ENCODE measurements around the gene PYGB.
A peak's percentile ranks its signal among the peaks of the same experiment; 100 is the strongest.
"Not testable (repeated sequence)": the region's sequence is repeated elsewhere in the genome, so short reads cannot be mapped to it uniquely, and the experiment has no call there.

PYGB gene

DNA sequence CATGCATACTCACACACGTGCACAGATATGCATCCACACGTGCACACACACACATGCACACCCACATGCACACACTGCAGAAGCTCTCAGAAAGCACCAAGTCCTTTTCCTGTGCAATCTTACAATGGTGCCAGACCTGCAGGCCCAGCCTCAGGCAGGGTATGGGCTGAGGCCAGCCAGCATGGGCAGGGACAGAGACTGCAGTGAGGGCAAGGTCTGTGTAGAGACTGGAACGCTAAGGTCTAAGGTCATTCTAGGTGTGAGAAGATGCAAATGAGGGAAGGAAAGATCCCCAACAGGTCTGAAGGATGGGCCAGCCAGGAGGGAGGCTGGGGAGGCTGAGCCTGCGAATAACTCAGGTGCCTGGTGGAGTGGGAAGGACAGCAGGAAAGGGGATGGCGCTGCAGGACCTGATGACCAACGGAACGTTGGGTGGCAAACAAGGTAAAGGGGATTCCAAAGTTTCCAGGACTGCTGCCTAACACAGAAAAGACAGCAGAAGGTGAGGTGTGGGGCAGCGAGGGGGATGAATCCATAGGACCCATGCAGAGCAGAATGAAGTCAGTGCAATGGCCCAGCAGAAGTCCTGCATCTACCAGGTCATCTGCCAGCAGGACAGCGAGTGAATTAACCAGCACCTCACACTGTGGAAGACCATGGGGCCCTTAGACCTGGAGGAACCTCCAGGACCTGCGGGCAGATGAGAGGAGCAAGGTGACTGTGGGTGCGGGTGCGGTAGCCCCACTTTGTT is 75.8 kb downstream of the PYGB start:
- Mint-ChIP-seq H3K4me1 (peaks cover 11% of the 10 kb centered on the region), H3K9me3 (no peaks in the 10 kb centered on the region), H3K4me3 (no peak overlapping the region), H3K27ac (no peak overlapping the region), H3K27me3 (no peaks in the 10 kb centered on the region), H3K36me3 (peaks cover 9% of the 10 kb centered on the region)
- no peak for DNase-seq
- CTCF ChIA-PET, result no interaction called here

- H3K36me3 Mint-ChIP-seq, result peaks cover 11% of the 10 kb centered on the region
- no peaks in the 10 kb centered on the region for H3K27me3 Mint-ChIP-seq
- H3K4me1 Mint-ChIP-seq, result peaks cover 13% of the 10 kb centered on the region
- H3K9me3 Mint-ChIP-seq, result no peaks in the 10 kb centered on the region
- CTCF ChIA-PET, result no interaction called here
- H3K27ac Mint-ChIP-seq, result no peak overlapping the region
- no peak for DNase-seq
- H3K4me3 Mint-ChIP-seq, result no peak overlapping the region
Measured at GRCh38 chr20:25324412-25324811, 76.5 kb downstream of the PYGB start.

- H3K36me3 Mint-ChIP-seq, result peaks cover 13% of the 10 kb centered on the region
- no peak overlapping the region for H3K4me3 Mint-ChIP-seq
- CTCF ChIA-PET, result no interaction called here
- no peak for DNase-seq
- H3K27me3 Mint-ChIP-seq, result no peaks in the 10 kb centered on the region
- H3K4me1 Mint-ChIP-seq, result peaks cover 19% of the 10 kb centered on the region
- peaks cover 2% of the 10 kb centered on the region for H3K9me3 Mint-ChIP-seq
- H3K27ac Mint-ChIP-seq, result no peak overlapping the region
Measured at GRCh38 chr20:25325073-25325472, 77.2 kb downstream of the PYGB start.

DNA sequence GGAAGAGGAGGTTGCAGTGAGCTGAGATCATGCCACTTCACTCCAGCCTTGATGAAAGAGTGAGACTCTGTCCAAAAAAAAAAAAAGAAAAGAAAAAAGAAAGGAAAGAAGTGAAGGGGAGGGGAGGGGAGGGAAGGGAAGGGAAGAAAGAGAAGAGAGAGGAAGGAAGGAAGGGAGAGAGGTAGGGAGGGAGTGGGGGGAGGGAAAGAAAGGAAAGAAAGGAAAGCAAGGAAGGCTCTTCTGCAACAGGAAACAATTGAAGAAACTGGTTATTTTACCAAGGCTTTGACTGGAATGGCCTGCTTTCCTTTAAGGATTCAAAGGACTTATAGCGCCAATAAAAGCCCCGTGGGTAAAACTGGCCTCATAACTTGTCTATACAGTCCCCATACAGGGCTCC is 78.1 kb downstream of the PYGB start:
- CTCF ChIA-PET, result no interaction called here
- Mint-ChIP-seq H3K9me3 (peaks cover 2% of the 10 kb centered on the region), H3K4me1 (peaks cover 28% of the 10 kb centered on the region), H3K36me3 (peaks cover 14% of the 10 kb centered on the region), H3K4me3 (no peak overlapping the region), H3K27ac (peak overlapping the region; percentile 45), H3K27me3 (no peaks in the 10 kb centered on the region)
- DNase-seq, result no peak

GRCh38 chr20:25327521-25328235 is 79.8 kb downstream of the PYGB start:
- Mint-ChIP-seq H3K27me3 (no peaks in the 10 kb centered on the region), H3K9me3 (peaks cover 2% of the 10 kb centered on the region), H3K4me1 (peaks cover 23% of the 10 kb centered on the region), H3K36me3 (peaks cover 15% of the 10 kb centered on the region), H3K4me3 (no peak overlapping the region), H3K27ac (no peak overlapping the region)
- CTCF ChIA-PET, result interaction anchor here (1.1 to 1.3 kb wide), 2 partner anchors 11 to 34 kb away, joined by 3 to 4 read pairs; no protein-coding TSS in a partner anchor
- DNase-seq, result no peak

GRCh38 chr20:25328954-25329498 is 81.1 kb downstream of the PYGB start:
- no peak overlapping the region for H3K27ac Mint-ChIP-seq
- peaks cover 4% of the 10 kb centered on the region for H3K9me3 Mint-ChIP-seq
- CTCF ChIA-PET, result no interaction called here

GRCh38 chr20:25334972-25335371 is 87.1 kb downstream of the PYGB start:
- H3K9me3 Mint-ChIP-seq, H3K27me3 Mint-ChIP-seq, H3K4me3 Mint-ChIP-seq, CTCF ChIA-PET, H3K4me1 Mint-ChIP-seq, DNase-seq, H3K27ac Mint-ChIP-seq: not testable (repeated sequence)
- H3K36me3 Mint-ChIP-seq, result peaks cover 22% of the 10 kb centered on the region

More at GRCh38 chr20:25328954-25329498, 81.1 kb downstream of the PYGB start:
- H3K27me3 Mint-ChIP-seq, result no peaks in the 10 kb centered on the region
- H3K4me3 Mint-ChIP-seq, result no peak overlapping the region
- peaks cover 23% of the 10 kb centered on the region for H3K4me1 Mint-ChIP-seq
- no peak for DNase-seq
- H3K36me3 Mint-ChIP-seq, result peaks cover 15% of the 10 kb centered on the region

- Mint-ChIP-seq H3K4me1 (no peaks in the 10 kb centered on the region), H3K27me3 (no peaks in the 10 kb centered on the region), H3K36me3 (peaks cover 17% of the 10 kb centered on the region), H3K27ac (no peak overlapping the region), H3K4me3 (no peak overlapping the region), H3K9me3 (peaks cover 3% of the 10 kb centered on the region)
- CTCF ChIA-PET, result interaction anchor here (0.5 to 1.8 kb wide), 2 partner anchors 39 to 62 kb away, joined by 3 to 5 read pairs; no protein-coding TSS in a partner anchor
- no peak for DNase-seq
Measured at GRCh38 chr20:25336561-25337422, 88.9 kb downstream of the PYGB start.

- Mint-ChIP-seq H3K36me3 (peaks cover 17% of the 10 kb centered on the region), H3K9me3 (peaks cover 3% of the 10 kb centered on the region), H3K27ac (no peak overlapping the region), H3K4me1 (no peaks in the 10 kb centered on the region), H3K4me3 (no peak overlapping the region), H3K27me3 (no peaks in the 10 kb centered on the region)
- no peak for DNase-seq
- CTCF ChIA-PET, result interaction anchor here (0.7 kb wide), 1 partner anchor 11 kb away, joined by 3 read pairs; no protein-coding TSS in a partner anchor
Measured at GRCh38 chr20:25338112-25339023, 90.5 kb downstream of the PYGB start.

DNA sequence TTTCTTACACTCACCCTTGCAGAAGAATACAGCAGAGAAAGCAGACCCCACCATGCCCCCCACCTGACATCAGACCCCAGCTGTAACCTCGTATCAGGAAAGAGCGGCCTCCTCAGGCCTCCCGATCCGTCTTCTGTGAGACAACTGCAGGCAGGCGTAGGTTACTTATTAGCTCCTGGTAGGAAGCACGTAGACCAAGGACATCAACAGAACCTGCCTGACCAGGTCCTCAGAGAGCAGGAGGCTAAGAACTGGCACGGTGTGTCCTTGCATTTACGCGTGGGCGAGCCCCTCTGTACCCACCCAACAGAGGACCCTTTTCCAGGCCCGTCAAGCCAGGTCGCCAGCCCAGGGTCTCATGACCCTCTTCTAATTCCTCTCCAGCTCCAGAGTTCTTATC is 91.7 kb downstream of the PYGB start:
- CTCF ChIA-PET, result no interaction called here
- Mint-ChIP-seq H3K4me1 (peaks cover 5% of the 10 kb centered on the region), H3K27ac (no peak overlapping the region), H3K9me3 (no peaks in the 10 kb centered on the region), H3K36me3 (peaks cover 14% of the 10 kb centered on the region), H3K27me3 (no peaks in the 10 kb centered on the region), H3K4me3 (no peak overlapping the region)
- no peak for DNase-seq

- Mint-ChIP-seq H3K27me3 (no peaks in the 10 kb centered on the region), H3K27ac (no peak overlapping the region), H3K36me3 (peaks cover 14% of the 10 kb centered on the region), H3K9me3 (no peaks in the 10 kb centered on the region), H3K4me3 (no peak overlapping the region), H3K4me1 (peaks cover 10% of the 10 kb centered on the region)
- CTCF ChIA-PET, result no interaction called here
- DNase-seq, result no peak
Measured at GRCh38 chr20:25340380-25340779, 92.5 kb downstream of the PYGB start.

DNA sequence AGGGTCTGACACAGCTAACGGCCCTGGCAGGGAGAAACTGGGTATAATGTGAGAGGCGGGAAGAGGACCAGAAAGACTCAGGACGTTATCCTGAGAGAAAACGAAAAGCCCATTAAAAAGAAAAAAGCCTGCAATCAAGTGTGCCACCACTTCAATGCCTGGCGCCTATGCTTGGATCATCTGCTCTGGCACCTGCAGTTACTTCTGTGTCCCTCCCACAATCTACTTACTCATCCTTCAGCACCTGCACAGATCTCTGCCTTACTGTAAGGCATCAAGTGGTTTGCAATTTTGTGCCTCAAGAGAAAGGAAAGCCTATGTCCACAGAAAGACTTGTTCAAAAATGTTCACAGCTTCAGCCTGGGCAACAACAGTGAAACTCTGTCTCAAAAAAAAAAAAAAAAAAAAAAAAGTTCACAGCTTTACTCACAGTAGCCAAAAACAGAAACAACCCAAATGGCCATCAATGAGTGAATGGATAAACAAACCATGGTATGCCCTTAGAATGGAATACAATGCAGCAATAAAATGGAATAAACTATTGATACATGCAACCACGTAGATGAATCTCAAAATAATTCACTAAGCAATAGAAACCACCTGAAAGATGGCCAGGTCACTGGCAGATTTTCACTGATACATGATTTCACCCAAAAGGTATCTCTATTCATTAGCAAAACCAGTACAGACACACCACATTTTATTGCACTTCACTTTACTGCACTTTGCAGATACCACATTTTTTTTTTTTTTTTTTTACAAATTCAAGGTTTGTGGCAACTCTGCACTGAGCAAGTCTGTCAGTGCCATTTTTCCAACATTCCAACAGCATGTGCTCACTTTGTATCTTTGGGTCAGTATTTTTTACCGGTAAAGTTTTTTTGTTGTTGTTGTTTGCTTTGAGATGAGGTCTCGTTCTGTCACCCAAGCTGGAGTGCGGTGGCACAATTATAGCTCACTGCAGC is 94.1 kb downstream of the PYGB start:
- Mint-ChIP-seq H3K27me3 (no peaks in the 10 kb centered on the region), H3K27ac (no peak overlapping the region)

More for the DNA sequence above, 94.1 kb downstream of the PYGB start:
- no peak for DNase-seq
- H3K9me3 Mint-ChIP-seq, result no peaks in the 10 kb centered on the region
- H3K4me1 Mint-ChIP-seq, result peaks cover 24% of the 10 kb centered on the region
- peaks cover 9% of the 10 kb centered on the region for H3K36me3 Mint-ChIP-seq
- no peak overlapping the region for H3K4me3 Mint-ChIP-seq
- CTCF ChIA-PET, result interaction anchor here (0.7 kb wide), 1 partner anchor 306 kb away, joined by 3 read pairs; no protein-coding TSS in a partner anchor

Data from activated naive CD4-positive, alpha-beta T cell treated with anti-CD3 and anti-CD28 coated beads, Interleukin-2, amount 10 ng/mL, durations not matched to agents 7 days and 5 days (primary cell).